DOHH2 (cell line): Measurements from ENCODE around the gene SFT2D2.

ENCODE experiments used
- EZH2phosphoT487 ChIP-seq: fragments of 200-600 bp; sonication (generic); IDR thresholded peaks from 2 replicates; pipeline ENCODE4 v1.6.1; 2017; ENCODE audit warnings: borderline replicate concordance, mild to moderate bottlenecking, antibody characterized with exemption, low read length, moderate library complexity, mixed read lengths
- TF ChIP-seq, protein P1 (sequence below): fragments of 200-600 bp; sonication (generic); IDR thresholded peaks from one replicate; pipeline ENCODE4 v1.5.1; 2014; ENCODE audit warnings: antibody characterized with exemption, mild to moderate bottlenecking, low read depth, low read length; ENCODE audit not compliant: poor library complexity, severe bottlenecking

DNA sequence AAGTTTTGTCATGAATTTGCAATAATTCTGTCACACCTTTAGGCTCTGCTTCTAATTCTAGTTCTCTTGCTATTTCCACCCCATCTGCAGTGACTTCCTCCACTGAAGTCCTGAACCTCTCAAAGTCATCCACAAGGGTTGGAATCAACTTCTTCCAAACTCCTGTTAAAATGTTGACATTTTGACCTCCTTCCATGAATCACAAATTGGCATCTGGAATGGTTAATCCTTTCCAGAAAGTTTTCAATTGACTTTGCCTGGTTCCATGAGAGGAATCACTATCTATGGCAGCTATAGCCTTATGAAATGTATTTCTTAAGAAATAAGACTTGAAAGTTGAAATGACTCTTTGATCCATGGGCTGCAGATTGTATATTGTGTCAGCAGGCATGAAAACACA lies 19.7 kb upstream of the SFT2D2 start:
- TF ChIP-seq, protein P1, sequence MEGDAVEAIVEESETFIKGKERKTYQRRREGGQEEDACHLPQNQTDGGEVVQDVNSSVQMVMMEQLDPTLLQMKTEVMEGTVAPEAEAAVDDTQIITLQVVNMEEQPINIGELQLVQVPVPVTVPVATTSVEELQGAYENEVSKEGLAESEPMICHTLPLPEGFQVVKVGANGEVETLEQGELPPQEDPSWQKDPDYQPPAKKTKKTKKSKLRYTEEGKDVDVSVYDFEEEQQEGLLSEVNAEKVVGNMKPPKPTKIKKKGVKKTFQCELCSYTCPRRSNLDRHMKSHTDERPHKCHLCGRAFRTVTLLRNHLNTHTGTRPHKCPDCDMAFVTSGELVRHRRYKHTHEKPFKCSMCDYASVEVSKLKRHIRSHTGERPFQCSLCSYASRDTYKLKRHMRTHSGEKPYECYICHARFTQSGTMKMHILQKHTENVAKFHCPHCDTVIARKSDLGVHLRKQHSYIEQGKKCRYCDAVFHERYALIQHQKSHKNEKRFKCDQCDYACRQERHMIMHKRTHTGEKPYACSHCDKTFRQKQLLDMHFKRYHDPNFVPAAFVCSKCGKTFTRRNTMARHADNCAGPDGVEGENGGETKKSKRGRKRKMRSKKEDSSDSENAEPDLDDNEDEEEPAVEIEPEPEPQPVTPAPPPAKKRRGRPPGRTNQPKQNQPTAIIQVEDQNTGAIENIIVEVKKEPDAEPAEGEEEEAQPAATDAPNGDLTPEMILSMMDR: no peak
- TF ChIP-seq EZH2phosphoT487: no peak
